HCT116 (cell line): ENCODE data around the gene MUC20.

Source experiments
- CTCF ChIP-seq, 3 experiments: fragments of 200-600 bp in 1 of 3; sonication (generic) in 1 of 3; IDR thresholded peaks in 2 of 3; conservative IDR thresholded peaks in 1 of 3; 2 replicates each; pipeline ENCODE4 v1.5.1; 2012 to 2017; ENCODE audit warnings: low read depth in 2 of 3, low read length in 2 of 3, antibody characterized with exemption in 1 of 3, borderline replicate concordance in 1 of 3, control low read depth in 1 of 3, mild to moderate bottlenecking in 1 of 3, mixed read lengths in 1 of 3, mixed run types in 1 of 3, moderate library complexity in 1 of 3; ENCODE audit not compliant: insufficient read depth in 1 of 3
- EZH2 ChIP-seq: fragments of 200-600 bp; sonication (generic); IDR thresholded peaks from 2 replicates; pipeline ENCODE4 v1.6.1; 2017; ENCODE audit warnings: antibody characterized with exemption, mixed run types
- ZNF274 ChIP-seq: fragments of 200-500 bp; sonication (Bioruptor generic); IDR thresholded peaks from 2 replicates; pipeline ENCODE4 v1.6.1; 2014; ENCODE audit warnings: mild to moderate bottlenecking, low read depth, low read length, inconsistent platforms

- no peak for TF ChIP-seq CTCF (IDR thresholded peaks at IDR 0.05 in 2 of 3, conservative IDR thresholded peaks at IDR 0.05 in 1 of 3; ENCODE audit: borderline replicate concordance in 1 of 3, insufficient read depth in 1 of 3, low read depth in 2 of 3, low read length in 2 of 3)
- TF ChIP-seq EZH2, result no peak
- no peak for TF ChIP-seq ZNF274
Measured at GRCh38 chr3:195714380-195715011, 6.3 kb upstream of the MUC20 start.
